ENCODE data around the gene DEFB131B. TPM values are rescaled to one million over a fixed set of nuclear protein-coding genes. Genes with fewer than 3 reads are reported as not detected.

DEFB131B gene
- total and polyA plus RNA-seq, 4 donors, result not detected

Other genes with a start within 250 kb of the DEFB131B start
- gene DEFB108B, start 45.3 kb upstream of the DEFB131B start, total RNA-seq, result not detected
- not detected for gene DEFB108B, start 45.3 kb upstream of the DEFB131B start, polyA plus RNA-seq
- 10 to 100 TPM in 1 of 2 donors, 1 to 10 TPM in 1; 8.2 to 12.8 TPM for gene XNDC1N, start 50.1 kb downstream of the DEFB131B start, total RNA-seq
- gene XNDC1N, start 50.1 kb downstream of the DEFB131B start, polyA plus RNA-seq, result 1 to 10 TPM; 3.9 to 4.7 TPM
- 10 to 100 TPM; 38.3 to 38.6 TPM for gene RNF121, start 50.6 kb downstream of the DEFB131B start, total RNA-seq
- 10 to 100 TPM; 20.8 to 22.8 TPM for gene RNF121, start 50.6 kb downstream of the DEFB131B start, polyA plus RNA-seq
- 10 to 100 TPM; 13.0 to 24.8 TPM for gene IL18BP, start 120.5 kb downstream of the DEFB131B start, total RNA-seq
- gene IL18BP, start 120.5 kb downstream of the DEFB131B start, polyA plus RNA-seq, result 10 to 100 TPM in 1 of 2 donors, 1 to 10 TPM in 1; 7.8 to 12.5 TPM
- gene NUMA1, start 202.1 kb downstream of the DEFB131B start, total RNA-seq, result 100 to 1,000 TPM; 150 to 241 TPM
- 100 to 1,000 TPM in 1 of 2 donors, 10 to 100 TPM in 1; 40.4 to 322 TPM for gene NUMA1, start 202.1 kb downstream of the DEFB131B start, polyA plus RNA-seq
- 1 to 10 TPM; 6.6 to 8.5 TPM for gene LRRC51, start 202.4 kb downstream of the DEFB131B start, total RNA-seq
- 10 to 100 TPM in 1 of 2 donors, 1 to 10 TPM in 1; 8.6 to 12.8 TPM for gene LRRC51, start 202.4 kb downstream of the DEFB131B start, polyA plus RNA-seq
- gene LAMTOR1, start 224.8 kb downstream of the DEFB131B start, total RNA-seq, result 10 to 100 TPM; 61.1 to 62.6 TPM
- gene LAMTOR1, start 224.8 kb downstream of the DEFB131B start, polyA plus RNA-seq, result 100 to 1,000 TPM; 100 to 160 TPM
- gene TOMT, start 227.5 kb downstream of the DEFB131B start, total RNA-seq, result not detected
- not detected for gene TOMT, start 227.5 kb downstream of the DEFB131B start, polyA plus RNA-seq
- gene ANAPC15, start 234.2 kb downstream of the DEFB131B start, total RNA-seq, result 10 to 100 TPM; 24.6 to 24.7 TPM
- gene ANAPC15, start 234.2 kb downstream of the DEFB131B start, polyA plus RNA-seq, result 10 to 100 TPM; 48.5 to 71.6 TPM

Data from aorta (tissue), 4 donors.